GM10248 (cell line): ENCODE data around the gene PAPPA2.
"Not testable (repeated sequence)": the region's sequence is repeated elsewhere in the genome, so short reads cannot be mapped to it uniquely, and the experiment has no call there.

Experiments used
- CTCF ChIA-PET: fragments of 300-600 bp; sonication (Branson Sonifier 250); formaldehyde crosslinking; extraction: SDS; loops from one replicate; lab custom pipeline; 2021; ENCODE audit warnings: antibody characterized with exemption; lab: Yijun Ruan, JAX
- POLR2A ChIA-PET: fragments of 350-650 bp; sonication (Branson Sonifier 250); formaldehyde crosslinking; extraction: SDS; loops from one replicate; lab custom pipeline; 2020; ENCODE audit warnings: antibody characterized with exemption; lab: Yijun Ruan, JAX
- DNase-seq: peaks from one replicate; pipeline ENCODE4 v3.0.0; 2012; ENCODE audit errors: extremely low spot score
- TF ChIP-seq, protein P1 (sequence below): IDR thresholded peaks from 2 replicates; pipeline ENCODE4 v1.5.1; 2012; ENCODE audit warnings: mild to moderate bottlenecking, low read depth; ENCODE audit errors: extremely low read depth, missing control alignments, control extremely low read depth

PAPPA2 gene

DNA sequence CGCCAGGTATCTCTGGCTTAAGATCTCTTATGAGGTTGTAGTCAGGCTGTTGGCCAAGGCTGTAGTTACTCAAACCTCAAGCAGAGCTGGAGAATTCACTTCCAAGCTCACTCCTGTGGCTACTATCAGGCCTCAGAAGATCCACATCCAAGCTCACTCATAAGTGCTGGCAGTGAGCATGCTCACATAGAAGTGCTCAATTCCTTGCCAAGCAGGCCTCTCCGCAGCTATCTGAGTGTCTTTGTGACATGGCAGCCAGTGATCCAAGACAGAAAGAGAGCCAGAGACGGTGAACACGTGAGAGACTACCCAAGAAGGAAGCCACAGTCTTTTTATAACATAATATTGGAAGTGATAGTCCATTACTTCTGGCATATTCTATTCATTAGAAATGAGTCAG is 278.2 kb downstream of the PAPPA2 start:
- ChIA-PET POLR2A (no interaction called here), CTCF (no interaction called here)
- DNase-seq, result no peak
- TF ChIP-seq, protein P1, sequence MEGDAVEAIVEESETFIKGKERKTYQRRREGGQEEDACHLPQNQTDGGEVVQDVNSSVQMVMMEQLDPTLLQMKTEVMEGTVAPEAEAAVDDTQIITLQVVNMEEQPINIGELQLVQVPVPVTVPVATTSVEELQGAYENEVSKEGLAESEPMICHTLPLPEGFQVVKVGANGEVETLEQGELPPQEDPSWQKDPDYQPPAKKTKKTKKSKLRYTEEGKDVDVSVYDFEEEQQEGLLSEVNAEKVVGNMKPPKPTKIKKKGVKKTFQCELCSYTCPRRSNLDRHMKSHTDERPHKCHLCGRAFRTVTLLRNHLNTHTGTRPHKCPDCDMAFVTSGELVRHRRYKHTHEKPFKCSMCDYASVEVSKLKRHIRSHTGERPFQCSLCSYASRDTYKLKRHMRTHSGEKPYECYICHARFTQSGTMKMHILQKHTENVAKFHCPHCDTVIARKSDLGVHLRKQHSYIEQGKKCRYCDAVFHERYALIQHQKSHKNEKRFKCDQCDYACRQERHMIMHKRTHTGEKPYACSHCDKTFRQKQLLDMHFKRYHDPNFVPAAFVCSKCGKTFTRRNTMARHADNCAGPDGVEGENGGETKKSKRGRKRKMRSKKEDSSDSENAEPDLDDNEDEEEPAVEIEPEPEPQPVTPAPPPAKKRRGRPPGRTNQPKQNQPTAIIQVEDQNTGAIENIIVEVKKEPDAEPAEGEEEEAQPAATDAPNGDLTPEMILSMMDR, result no peak

DNA sequence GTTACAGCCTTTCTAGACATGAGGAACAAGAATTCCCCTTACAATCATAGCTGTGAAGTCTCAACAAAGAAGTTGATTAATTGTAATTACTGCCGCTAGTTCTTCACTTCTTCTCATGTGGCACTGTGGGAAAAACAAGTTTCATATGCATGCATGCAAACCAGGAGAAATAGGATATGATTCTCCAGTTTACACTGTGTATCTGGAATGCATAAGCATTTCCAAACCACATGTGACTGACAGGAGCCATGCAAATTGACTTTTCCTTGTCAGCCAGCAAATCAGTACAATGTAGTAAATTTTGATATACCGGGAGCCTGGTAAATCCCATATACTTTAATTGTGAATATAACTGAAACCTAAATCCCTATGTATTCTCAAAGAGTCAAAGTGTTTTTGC is 279.3 kb downstream of the PAPPA2 start:
- CTCF ChIA-PET, result no interaction called here
- DNase-seq, result no peak
- TF ChIP-seq, protein P1, result no peak
- POLR2A ChIA-PET, result no interaction called here

DNA sequence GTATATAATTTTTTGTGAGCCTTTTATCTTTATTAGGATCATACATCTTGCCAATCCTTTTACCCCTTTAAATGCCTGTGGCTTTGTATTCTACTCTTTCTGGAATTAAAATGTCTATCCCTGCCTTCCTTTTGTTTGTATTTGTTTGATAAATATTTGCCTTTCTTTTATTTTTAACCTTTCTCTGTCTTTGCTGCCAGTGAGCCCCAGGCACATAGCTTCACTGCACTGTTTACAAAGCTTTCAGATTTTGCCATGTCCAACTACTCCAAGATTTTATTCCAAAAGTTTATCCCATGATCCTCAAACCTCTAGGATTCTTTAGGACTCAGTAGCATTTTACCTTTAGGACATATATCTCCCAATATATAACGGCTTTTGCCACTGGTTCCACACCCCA is 281.2 kb downstream of the PAPPA2 start:
- no peak for DNase-seq
- TF ChIP-seq, protein P1, result no peak
- ChIA-PET POLR2A (no interaction called here), CTCF (interaction anchor here (1.1 kb wide), 1 partner anchor 10 kb away, joined by 3 read pairs; no protein-coding TSS in a partner anchor)

DNA sequence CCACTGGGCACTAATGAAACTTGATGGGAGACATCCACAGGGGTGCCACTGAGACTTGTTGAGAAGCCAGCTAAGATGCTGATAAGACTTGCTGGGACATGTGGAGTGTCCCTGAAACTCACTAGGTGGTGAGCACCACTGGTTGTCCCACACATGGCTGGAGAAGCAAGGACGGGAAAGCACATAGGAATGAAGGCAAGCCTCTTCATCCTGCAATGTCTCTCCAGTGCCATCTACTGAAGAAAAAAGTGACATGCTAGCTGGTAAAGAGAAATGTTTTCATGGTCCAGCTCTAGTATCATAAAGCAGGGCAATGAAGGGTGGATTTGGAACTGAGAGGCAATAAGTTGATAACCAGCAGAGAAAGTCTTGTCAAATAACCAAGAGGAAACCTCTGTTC is 283.0 kb downstream of the PAPPA2 start:
- ChIA-PET POLR2A (no interaction called here), CTCF (interaction anchor here (1.2 kb wide), 1 partner anchor 10 kb away, joined by 5 read pairs; no protein-coding TSS in a partner anchor)
- TF ChIP-seq, protein P1, result no peak
- no peak for DNase-seq

DNA sequence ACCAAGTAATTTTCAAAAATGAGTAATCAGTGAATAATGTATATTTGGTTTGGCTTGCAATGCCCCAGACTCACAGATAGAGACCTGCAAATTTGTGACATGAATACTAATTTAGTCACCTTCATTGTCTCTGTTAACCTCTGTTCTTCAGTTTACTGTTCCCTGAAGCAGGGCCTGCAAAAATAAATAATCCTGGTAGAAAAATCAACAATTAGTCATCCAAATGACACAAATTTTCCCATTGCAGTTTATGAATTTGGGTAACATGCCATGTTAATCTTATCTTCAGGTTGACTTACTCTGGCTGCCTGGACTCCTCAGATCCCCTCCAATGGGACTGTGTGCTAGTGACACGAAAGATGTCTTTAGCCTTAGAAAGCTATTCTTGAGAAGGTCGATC is 289.5 kb downstream of the PAPPA2 start:
- DNase-seq, result no peak
- TF ChIP-seq, protein P1, result no peak
- POLR2A ChIA-PET, result no interaction called here
- CTCF ChIA-PET, result interaction anchor here (1.7 kb wide), 1 partner anchor 19 kb away, joined by 3 read pairs; no protein-coding TSS in a partner anchor

DNA sequence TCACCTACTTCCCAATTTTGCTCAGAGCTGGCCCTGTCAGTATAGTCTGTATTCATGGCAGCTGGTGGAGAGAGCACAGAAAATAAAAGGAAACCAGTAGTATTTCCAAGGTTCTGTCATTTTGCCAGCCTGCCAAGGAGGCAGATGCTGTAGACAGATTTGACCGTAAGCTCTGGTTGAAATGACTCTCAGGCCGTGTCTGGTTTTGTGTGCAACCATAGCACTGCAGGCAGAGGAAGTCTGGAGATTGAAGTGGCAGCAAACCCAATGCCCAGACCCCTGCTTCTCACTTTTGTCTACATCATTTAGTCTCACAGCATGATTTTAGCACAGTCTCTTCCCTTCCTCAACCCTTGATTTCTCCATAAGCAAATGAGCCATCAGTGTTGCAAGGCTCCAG is 291.7 kb downstream of the PAPPA2 start:
- CTCF ChIA-PET, result interaction anchor here (1.3 to 1.4 kb wide), 2 partner anchors 10 to 21 kb away, joined by 3 to 4 read pairs; no protein-coding TSS in a partner anchor
- POLR2A ChIA-PET, result no interaction called here

DNA sequence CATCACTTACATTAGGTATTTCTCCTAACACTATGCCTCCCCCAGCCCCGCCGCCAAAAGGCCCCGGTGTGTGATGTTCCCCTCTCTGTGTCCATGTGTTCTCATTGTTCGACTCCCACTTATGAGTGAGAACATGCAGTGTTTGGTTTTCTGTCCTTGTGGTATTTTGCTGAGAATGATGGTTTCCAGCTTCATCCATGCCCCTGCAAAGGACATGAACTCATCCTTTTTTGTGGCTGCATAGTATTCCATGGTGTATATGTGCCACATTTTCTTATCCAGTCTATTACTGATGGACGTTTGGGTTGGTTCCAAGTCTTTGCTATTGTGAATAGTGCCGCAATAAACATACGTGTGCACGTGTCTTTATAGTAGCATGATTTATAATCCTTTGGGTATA is 293.8 kb downstream of the PAPPA2 start:
- CTCF ChIA-PET, POLR2A ChIA-PET, DNase-seq: not testable (repeated sequence)

More for the DNA sequence above, 291.7 kb downstream of the PAPPA2 start:
- no peak for DNase-seq
- TF ChIP-seq, protein P1, result no peak
